ENCODE measurements around the gene LXN.

DNA sequence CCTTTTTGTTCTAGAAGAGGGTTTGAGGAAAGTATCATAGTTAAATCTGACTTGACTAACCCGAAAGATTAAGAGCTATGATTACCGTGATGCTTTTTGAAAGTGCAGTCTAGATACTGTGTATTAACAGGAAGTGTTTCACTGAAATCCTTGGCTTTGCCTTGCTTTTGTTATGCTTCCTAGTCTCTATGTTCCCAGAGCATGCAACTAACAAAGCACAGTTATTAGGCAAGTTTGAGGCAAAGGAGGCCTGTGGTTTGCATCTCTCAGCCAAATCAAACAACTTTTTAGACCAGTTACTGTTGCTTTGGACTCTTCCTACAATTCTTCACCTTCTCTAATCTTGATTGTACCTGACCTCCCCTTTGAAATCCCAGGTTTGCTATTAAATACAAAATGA lies 3.9 kb downstream of the LXN start:
- TF ChIP-seq, protein P1, sequence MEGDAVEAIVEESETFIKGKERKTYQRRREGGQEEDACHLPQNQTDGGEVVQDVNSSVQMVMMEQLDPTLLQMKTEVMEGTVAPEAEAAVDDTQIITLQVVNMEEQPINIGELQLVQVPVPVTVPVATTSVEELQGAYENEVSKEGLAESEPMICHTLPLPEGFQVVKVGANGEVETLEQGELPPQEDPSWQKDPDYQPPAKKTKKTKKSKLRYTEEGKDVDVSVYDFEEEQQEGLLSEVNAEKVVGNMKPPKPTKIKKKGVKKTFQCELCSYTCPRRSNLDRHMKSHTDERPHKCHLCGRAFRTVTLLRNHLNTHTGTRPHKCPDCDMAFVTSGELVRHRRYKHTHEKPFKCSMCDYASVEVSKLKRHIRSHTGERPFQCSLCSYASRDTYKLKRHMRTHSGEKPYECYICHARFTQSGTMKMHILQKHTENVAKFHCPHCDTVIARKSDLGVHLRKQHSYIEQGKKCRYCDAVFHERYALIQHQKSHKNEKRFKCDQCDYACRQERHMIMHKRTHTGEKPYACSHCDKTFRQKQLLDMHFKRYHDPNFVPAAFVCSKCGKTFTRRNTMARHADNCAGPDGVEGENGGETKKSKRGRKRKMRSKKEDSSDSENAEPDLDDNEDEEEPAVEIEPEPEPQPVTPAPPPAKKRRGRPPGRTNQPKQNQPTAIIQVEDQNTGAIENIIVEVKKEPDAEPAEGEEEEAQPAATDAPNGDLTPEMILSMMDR (IDR thresholded peaks at IDR 0.05) = no peak
- no peak for TF ChIP-seq POLR2AphosphoS5 (IDR thresholded peaks at IDR 0.05)

Measured in breast epithelium (tissue), 3 donors.